ENCODE data around the gene TBC1D12.
"Not testable (repeated sequence)": the region's sequence is repeated elsewhere in the genome, so short reads cannot be mapped to it uniquely, and the experiment has no call there.

Gene TBC1D12

DNA sequence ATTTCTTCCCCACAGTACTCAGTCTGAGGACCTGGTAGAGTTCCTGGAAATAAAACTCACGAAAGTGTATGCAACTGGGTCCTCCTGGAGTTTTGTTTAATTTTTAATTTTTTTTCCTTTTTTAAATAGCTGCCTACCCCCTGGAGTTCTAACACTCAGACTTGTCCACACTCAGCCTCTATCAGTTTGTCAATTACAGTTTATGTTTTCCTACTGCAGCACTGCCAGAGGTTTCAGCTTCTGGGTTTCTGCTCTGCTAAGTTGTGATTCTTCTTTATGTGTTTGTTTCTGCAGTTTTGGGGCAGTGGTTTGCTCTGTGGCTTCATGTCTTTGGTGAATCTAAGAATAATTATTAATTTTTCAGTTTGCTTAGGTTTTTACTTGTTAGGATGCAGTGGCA is 59.2 kb downstream of the TBC1D12 start:
- no peak for DNase-seq

DNA sequence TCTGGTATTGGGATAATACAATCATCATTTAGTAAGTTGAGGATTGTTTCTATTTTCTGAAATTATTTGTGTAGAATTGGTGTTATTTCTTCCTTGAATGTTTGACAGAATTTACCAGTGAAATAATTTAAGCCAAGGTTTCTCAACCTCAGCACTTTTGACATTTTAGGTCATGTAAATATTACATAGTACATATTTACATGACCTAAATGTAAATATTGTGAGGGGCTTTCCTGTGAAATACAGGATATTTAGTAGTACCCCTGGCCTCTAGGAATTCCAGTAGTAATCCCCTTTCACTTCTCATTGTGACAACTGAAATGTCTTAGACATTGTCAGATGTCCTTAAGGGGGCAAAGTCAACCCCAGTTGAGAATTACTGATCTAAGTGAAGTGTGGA is 59.8 kb downstream of the TBC1D12 start:
- DNase-seq = no peak

GRCh38 chr10:94465684-94466083 is 63.3 kb downstream of the TBC1D12 start:
- no peak for DNase-seq

DNA sequence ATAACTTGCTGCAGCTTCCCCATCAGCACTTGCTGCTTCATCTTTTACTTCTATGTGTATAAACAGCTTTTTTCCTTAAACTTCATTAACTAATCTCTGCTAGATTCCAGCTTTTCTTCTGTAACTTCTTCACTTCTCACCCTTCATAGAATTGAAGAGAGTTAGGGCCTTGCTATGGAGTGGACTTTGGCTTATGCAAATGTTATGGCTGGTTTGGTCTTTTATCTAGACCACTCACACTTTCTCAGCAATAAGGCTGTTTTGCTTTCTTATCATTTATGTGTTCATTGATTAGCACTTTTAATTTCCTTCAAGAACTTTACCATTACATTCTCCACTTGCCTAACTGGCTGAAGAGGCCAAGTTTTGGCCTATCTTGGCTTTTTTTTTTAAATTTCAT is 79.1 kb downstream of the TBC1D12 start:
- no peak for DNase-seq

DNA sequence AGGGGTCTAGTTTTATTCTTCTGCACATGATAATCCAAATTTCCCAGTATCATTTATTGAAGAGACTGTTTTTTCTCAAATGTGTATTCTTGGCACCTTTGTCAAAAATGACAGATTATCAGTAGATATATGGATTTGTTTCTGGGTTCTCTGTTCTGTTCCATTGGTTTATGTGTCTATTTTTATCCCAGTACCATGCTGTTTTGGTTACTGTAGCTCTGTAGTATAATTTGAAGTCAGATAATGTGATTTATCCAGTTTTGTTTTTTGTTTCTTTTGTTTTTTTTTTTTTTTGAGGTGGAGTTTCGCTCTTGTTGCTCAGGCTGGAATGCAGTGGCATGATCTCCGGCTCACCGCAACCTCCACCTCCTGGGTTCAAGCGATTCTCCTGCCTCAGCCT is 81.6 kb downstream of the TBC1D12 start:
- no peak for DNase-seq

GRCh38 chr10:94485094-94485493 is 82.8 kb downstream of the TBC1D12 start:
- DNase-seq = no peak

DNA sequence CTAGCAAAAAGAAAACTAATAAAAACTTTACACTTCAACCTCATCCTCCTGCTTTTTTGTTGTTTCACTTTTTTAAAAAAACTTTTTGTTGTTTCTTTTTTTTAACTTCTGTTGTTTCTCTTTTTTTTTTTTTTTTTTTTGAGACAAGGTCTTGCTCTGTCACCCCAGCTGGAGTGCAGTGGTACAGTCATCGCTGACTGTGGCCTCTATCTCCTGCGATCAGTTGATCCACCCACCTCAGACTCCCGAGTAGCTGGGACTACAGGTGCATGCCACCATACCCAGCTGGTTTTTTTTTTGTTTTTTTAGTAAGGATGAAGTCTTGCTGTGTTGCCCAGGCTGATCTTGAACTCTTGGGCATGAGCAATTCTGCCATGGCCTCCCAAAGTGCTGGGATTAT is 85.2 kb downstream of the TBC1D12 start:
- no peak for DNase-seq

DNA sequence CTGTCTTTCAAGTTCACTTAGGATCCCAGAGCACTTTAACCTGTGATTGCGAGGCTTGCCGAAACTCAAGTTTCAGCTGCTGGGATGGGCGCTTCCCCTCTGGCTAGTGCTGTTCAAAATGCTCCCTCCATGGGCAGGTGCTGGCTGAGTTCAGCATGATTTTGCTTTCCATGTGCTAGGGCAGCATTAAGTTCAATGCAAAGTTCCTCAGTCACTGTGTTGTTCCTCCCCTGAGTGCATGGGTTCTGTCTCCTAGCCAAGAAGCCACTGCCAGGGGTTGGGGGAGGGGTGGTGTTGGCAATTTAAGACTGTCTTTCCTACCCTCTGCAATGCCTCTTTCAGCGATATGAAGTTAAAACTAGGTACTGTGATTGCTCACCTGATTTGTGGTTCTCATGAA is 86.8 kb downstream of the TBC1D12 start:
- no peak for DNase-seq

- DNase-seq = no peak
Measured at GRCh38 chr10:94489976-94490788, 87.8 kb downstream of the TBC1D12 start.

DNA sequence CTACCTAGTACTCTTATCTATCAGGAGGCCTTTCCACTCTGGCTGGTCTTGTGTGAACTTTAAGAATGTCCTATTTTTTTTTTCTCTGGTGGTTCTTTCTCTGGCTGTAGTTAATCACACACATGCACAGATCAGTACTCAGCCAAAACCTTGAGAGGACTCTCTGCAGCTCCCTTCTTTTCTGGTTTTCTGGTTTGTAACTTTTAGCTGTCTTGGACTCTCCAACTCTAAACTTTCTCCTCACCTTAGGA is 88.4 kb downstream of the TBC1D12 start:
- no peak for DNase-seq

GRCh38 chr10:94493463-94493862 is 91.1 kb downstream of the TBC1D12 start:
- DNase-seq = no peak

GRCh38 chr10:94496010-94496409 is 93.7 kb downstream of the TBC1D12 start:
- no peak for DNase-seq

DNA sequence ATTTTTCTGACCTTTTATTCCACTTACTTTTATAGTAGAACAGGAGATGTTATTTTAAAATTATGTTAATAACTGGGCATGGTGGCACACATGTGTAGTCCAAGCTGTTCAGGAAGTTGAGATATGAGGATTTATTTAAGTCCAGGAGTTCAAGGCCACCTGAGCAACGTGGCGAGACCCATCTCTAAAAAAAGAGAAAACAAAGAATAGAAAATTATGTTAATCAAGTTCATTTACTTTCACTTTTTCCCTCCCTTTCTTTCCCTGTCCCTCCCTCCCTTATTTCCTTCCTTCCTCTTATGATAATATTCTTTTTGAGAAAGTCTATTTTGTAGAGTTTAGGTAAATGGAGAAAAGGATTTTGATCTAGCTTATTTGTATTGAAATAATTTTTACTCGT is 94.3 kb downstream of the TBC1D12 start:
- DNase-seq = no peak

DNA sequence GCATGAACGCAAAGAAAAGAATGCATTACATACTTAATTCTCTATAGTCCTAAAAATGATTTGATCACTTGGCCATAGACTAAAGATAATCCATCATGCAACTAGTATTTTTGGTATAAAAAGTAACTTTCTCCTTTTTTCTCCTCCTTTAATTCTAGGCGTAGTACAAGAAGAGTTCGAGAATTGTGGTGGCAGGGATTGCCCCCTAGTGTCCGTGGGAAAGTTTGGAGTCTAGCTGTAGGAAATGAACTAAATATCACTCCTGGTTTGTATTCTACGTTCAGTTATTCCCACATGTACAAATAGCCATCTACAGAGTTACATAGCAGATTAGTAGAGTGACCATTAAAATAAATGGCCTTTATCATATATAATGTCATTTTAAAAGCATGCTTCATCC is 97.7 kb downstream of the TBC1D12 start:
- no peak for DNase-seq

GRCh38 chr10:94521276-94522250 is 119.2 kb downstream of the TBC1D12 start:
- DNase-seq = no peak

DNA sequence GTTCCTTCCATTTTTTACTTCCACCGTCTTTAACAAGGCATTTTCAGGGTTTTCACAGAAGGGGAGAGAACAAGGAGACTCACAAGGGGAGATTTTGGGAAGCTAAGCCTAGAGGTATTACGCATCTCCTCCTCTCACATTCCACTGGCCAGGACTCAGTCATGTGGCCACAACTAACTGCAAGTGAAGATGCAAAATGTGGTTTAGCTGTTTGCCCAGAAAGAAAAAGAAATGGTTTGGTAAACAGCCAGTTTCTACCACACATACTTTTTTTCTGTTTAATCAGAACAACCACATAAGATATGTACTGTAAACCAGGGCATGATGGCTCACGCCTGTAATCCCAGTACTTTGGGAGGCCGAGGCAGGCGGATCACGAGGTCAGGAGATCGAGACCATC is 121.8 kb downstream of the TBC1D12 start:
- DNase-seq = no peak

- DNase-seq = no peak
Measured at GRCh38 chr10:94524711-94525110, 122.4 kb downstream of the TBC1D12 start.

GRCh38 chr10:94531550-94531949 is 129.2 kb downstream of the TBC1D12 start:
- not testable (repeated sequence) for DNase-seq

GRCh38 chr10:94533027-94533426 is 130.7 kb downstream of the TBC1D12 start:
- no peak for DNase-seq

DNA sequence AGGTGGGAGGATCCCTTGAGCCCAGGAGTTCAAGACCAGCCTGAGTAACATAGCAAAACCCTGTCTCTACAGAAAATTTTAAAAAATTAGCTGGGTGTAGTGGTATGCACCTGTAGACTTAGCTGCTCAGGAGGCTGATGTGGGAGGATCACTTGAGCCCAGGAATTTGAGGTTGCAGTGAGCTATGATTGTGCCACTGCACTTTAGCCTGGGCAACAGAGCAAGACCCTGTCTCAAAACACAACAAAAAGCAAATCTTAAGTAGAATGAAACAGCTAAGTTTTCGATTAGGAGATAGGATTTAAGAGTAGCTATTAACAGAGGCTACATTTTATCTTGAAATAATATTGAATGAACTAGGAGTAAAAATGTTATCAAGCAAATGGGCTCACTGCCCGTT is 139.9 kb downstream of the TBC1D12 start:
- DNase-seq = not testable (repeated sequence)

DNA sequence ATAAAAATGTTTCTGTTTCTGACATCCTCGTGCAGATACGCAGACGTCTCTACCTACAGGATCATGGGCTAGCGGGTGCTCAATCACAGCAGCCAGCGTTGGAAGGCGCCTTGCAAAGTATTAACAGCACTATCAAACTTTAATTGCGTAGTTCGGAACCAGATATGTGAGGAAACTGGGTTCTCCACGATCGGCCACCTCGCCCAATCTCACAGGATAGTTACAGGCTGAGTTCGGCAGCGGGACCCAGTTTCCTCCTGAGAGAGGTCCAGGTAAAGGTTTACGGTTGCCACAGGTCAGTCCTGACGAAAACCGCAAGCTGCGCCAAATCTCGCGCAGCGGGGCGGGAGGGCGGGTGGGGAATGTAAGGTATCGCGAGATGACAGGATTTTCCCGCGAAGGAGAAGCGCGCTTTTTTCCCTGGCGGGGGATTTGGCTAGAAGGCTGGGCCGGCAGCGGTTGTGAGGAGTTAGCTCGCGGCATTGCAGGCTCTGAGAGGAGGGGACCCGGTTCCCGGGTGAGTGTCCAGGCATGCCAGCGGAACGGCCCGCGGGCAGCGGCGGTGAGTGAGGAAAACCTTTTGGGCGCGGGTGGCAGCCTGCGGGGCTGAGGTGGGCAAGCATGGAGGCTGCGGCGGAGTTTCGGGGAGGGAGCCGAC is 143.2 kb downstream of the TBC1D12 start, which contains the start of gene HELLS:
HELLS (plus strand) TSS at position 398 of the 658 bp plus-strand sequence; CDS start at position 532, 134 bp downstream.
- DNase-seq = peak; percentile 70

GRCh38 chr10:94546049-94546900 is 143.9 kb downstream of the TBC1D12 start:
- no peak for DNase-seq

DNA sequence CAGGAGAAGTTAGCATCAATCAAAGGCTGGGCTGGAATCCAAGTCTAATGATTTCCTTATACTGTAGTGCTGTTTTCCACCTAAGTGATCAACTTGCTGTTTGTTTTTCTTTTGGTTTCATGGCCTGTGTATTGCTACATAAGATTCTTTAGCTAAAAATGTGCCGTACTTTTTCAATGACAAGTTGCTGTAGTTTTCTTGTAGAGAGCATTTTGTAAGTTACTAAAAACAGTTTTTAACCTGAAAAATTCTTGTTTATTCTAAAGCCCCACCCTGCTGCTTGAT is 144.5 kb downstream of the TBC1D12 start:
- DNase-seq = no peak
